GM12801 (cell line): ENCODE data around the gene ATAD2B.

Source experiments
- TF ChIP-seq, protein P1 (sequence below): IDR thresholded peaks from one replicate; pipeline ENCODE4 v1.5.1; 2011; ENCODE audit warnings: control low read depth; ENCODE audit not compliant: insufficient read length; ENCODE audit errors: extremely low read depth

Gene ATAD2B

DNA sequence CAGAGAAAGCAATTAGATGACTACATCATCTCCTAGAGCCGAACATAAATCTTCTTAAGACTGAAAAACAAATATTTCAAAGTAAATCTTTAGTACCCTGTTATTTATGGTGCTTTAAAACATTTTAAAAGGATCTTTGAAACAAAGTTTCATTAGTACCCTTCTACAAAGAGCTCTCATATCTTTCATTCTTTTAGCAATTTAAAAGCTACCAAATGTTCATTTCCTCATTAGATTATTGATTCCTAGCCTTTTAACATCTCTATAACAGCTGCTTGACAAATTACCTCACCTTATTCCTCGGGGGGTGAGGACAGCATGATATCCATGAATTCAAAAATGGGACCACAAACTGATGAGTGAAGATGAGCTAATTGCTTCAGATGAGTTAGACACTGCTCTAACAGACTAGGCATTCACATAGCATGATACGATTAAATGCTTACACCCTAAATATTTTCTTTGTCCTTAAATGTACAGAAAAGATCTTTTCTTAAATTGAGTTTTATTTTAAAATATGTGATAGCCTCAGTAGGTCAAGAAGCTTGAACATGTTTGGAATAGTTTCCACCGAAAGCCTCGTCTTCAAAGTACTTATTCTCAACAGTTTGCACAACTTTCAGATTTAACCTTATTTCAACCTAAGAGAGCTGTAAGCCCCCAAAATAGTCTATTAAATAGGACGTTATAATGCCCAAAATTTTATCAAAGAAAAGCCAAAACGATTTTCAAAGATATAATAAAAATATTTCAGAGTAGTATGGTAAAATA lies 2.1 kb downstream of the ATAD2B start:
- TF ChIP-seq, protein P1, sequence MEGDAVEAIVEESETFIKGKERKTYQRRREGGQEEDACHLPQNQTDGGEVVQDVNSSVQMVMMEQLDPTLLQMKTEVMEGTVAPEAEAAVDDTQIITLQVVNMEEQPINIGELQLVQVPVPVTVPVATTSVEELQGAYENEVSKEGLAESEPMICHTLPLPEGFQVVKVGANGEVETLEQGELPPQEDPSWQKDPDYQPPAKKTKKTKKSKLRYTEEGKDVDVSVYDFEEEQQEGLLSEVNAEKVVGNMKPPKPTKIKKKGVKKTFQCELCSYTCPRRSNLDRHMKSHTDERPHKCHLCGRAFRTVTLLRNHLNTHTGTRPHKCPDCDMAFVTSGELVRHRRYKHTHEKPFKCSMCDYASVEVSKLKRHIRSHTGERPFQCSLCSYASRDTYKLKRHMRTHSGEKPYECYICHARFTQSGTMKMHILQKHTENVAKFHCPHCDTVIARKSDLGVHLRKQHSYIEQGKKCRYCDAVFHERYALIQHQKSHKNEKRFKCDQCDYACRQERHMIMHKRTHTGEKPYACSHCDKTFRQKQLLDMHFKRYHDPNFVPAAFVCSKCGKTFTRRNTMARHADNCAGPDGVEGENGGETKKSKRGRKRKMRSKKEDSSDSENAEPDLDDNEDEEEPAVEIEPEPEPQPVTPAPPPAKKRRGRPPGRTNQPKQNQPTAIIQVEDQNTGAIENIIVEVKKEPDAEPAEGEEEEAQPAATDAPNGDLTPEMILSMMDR: no peak

DNA sequence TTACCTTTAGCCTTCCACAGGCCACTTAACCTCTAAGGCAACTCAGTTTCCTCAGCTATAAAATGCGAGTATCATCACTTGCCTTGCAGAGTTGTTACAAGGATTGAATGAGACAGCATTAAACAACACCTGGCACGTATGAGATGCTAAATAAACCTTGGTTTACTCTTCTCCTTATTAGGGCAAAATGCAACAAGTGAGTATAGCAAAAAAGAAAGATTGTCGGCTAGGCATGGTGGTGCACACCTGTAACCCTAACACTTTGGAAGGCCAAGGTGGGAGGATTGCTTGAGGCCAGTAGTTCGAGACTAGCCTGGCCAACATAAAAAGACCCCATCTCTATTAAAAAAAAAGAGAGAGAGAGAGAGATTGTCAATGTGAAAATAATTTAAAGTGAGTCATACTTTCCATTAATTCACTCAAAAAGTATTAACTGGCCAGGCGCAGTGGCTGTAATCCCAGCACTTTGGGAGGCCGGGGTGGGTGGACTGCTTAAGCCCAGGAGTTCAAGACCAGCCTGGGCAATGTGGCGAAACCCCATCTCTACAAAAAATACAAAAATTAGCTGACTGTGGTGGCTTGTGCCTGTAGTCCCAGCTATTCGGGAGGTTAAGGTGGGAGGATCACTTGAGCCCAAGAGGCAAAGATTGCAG lies 8.0 kb downstream of the ATAD2B start:
- TF ChIP-seq, protein P1: no peak

DNA sequence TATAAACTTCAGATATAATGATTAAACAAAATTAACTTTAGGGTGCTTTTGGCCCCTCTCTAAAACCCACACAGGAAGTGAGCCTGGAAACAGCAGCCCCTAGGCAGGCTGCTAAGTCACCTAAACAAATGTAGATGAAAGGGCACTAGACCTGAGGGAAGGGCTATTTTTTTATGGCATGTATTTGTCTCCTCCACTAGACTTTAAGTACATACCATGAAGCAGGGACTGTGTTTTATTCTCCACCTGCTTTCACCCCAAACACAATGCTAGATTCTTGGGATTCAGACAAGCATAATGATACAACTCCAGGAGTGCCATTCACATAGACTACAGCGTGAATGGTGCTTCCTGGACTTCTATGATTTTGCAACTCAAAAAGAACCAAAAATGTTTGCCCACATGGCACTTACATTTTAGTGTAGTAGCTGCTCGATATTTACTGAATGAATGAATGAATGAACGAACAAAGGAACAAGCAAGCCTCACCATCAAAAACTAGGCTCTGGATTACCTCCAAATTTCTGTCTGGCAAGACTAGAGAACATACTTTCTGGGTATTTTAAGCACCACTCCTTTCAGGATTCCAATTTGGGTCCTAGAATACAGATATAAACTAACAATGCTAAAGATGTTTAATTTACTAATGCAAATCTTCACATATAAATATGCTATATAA lies 10.1 kb downstream of the ATAD2B start:
- TF ChIP-seq, protein P1: no peak

DNA sequence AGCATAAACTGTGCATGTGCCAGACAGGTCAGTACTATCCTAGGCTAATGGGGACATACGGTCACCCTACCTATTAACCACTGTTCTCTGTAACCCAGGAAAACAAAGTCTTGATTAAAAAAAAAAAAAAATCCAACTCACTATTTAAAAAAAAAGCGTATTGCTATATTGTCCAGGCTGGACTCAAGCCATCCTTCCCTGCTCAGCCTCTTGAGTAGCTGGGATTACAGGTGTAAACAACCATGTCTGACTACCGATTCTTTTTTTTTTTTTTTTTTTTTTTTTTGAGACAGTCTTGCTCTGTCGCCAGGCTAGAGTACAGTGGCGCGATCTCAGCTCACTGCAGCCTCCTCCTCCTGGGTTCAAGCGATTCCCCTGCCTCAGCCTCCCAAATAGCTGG lies 11.6 kb downstream of the ATAD2B start:
- TF ChIP-seq, protein P1: no peak

DNA sequence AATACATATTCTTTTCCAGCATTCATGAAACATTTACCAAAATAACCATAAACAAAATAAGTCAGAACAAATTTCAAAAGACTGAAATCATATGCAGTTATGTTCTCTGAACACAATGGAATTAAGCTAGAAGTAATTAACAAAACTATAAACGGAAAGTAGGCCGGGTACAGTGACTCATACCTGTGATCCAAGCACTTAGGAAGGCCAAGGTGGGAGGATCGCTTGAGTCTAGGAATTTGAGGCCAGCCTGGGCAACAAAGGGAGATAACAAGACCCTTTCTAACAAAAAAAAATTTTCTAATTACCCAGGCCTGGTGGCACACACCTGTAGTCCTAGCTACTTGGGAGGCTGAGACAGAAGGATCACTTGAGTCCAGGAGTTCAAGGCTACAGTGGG lies 14.9 kb downstream of the ATAD2B start:
- TF ChIP-seq, protein P1: no peak

DNA sequence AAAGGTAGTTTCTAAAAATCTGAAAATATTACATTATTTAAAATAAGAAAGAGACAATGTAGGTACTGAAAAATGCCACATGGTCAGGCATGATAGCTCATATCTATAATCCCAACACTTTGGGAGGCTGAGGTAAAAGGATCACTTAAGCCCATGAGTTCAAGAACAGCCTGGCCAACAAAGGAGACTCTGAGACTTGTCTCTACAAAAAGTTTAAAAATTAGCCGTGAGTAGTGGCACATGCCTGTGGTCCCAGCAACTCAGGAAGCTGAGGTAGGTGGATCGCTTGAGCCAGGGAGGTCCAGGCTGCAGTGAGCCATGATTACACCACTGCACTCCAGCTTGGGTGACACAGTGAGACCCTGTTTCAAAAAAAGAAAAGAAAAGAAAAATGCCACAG lies 21.8 kb downstream of the ATAD2B start:
- TF ChIP-seq, protein P1: no peak

DNA sequence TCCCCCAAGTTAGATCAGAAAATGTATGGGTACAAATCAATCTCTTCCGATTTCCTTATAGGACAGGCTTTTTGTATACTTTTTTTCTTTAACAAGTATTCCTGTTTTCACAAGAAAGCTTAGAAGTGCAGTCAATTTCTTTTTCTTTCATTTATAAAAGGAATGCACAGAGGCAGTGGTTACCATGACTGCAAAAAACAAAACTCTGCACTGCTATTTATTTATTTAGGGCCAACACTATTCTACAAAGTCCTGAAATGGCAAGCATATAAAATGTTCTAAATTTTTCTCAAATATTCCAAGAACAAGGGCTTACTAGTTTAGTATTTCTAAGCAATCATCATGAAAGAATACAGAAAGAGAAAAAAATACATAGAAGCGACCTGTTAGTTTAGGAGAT lies 22.2 kb downstream of the ATAD2B start:
- TF ChIP-seq, protein P1: no peak
